Gastroesophageal sphincter (tissue), 3 donors: Measurements from ENCODE around the gene JPH4.

ENCODE experiments used
- EP300 ChIP-seq: sonication (generic); formaldehyde crosslinking; IDR thresholded peaks from one replicate; pipeline ENCODE4 v1.6.1; 2017; ENCODE audit warnings: antibody characterized with exemption, mild to moderate bottlenecking
- POLR2A ChIP-seq, 2 donors: fragments of 450-650 bp; IDR thresholded peaks; one replicate each; pipeline ENCODE4 v1.6.1; 2017; ENCODE audit warnings: antibody characterized with exemption in 2 of 2, mild to moderate bottlenecking in 2 of 2, moderate library complexity in 1 of 2
- POLR2AphosphoS5 ChIP-seq: sonication (generic); formaldehyde crosslinking; IDR thresholded peaks from one replicate; pipeline ENCODE4 v1.6.1; 2017; ENCODE audit warnings: antibody characterized with exemption
- TF ChIP-seq, protein P1 (sequence below), 4 experiments: fragments of 200-600 bp in 2 of 4; fragments of 450-650 bp in 2 of 4; sonication (generic) in 1 of 4; IDR thresholded peaks; one replicate each; pipeline ENCODE4 v1.5.1; 2017 to 2019; ENCODE audit warnings: antibody characterized with exemption in 4 of 4, mild to moderate bottlenecking in 2 of 4, moderate library complexity in 2 of 4

DNA sequence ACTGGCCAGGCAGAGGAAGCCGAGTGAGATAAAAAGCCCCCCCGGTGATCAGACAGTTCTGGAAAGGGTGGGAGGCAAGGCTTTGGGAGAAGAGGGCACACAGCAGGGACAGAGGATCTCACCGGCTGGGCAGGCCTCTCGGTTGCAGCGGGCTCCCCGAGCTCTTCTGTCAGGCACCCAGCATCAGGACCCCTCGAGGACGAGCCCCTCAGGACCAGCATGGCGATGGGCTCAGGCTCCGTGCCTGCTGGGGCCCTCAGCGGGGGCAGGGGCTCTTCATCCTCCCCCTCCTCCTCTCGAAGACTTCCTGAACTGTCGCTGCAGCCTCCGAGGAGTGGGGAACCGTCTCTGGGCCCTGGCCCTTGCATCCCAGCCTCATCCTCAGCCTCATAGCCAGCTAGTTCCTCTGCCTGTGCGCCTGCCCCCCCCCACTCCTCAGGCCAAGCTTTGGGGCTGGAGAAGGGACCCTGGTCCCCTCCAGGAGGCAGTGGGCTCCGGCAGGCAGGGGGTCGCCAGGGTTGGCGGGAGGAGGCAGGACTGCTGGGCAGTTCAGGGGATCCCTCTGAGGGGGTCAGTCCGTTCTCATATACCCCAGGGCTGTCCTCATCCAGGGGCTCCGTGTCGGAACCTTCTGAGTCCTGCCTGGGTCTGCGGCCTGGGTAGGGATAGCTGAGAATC, 7.6 kb downstream of the JPH4 start:
- no peak for TF ChIP-seq EP300
- TF ChIP-seq, protein P1, sequence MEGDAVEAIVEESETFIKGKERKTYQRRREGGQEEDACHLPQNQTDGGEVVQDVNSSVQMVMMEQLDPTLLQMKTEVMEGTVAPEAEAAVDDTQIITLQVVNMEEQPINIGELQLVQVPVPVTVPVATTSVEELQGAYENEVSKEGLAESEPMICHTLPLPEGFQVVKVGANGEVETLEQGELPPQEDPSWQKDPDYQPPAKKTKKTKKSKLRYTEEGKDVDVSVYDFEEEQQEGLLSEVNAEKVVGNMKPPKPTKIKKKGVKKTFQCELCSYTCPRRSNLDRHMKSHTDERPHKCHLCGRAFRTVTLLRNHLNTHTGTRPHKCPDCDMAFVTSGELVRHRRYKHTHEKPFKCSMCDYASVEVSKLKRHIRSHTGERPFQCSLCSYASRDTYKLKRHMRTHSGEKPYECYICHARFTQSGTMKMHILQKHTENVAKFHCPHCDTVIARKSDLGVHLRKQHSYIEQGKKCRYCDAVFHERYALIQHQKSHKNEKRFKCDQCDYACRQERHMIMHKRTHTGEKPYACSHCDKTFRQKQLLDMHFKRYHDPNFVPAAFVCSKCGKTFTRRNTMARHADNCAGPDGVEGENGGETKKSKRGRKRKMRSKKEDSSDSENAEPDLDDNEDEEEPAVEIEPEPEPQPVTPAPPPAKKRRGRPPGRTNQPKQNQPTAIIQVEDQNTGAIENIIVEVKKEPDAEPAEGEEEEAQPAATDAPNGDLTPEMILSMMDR (IDR thresholded peaks at IDR 0.05) = no peak
- no peak for TF ChIP-seq POLR2AphosphoS5
- TF ChIP-seq POLR2A (IDR thresholded peaks at IDR 0.05) = no peak
